HL-60 (cell line): ENCODE results near the gene PLLP.
"Not testable (repeated sequence)": the region's sequence is repeated elsewhere in the genome, so short reads cannot be mapped to it uniquely, and the experiment has no call there.

Source experiments
- DNase-seq, 2 experiments: peaks; one replicate each; pipeline ENCODE4 v3.0.0-alpha.2; 2010 to 2020; ENCODE audit warnings: low read depth in 1 of 2, low spot score in 1 of 2
- H3K27ac ChIP-seq: fragments of 250-450 bp; sonication (Bioruptor Pico); replicated peaks from 2 replicates; pipeline ENCODE4 v1.5.1; 2020; ENCODE audit warnings: mild to moderate bottlenecking, moderate library complexity
- H3K27me3 ChIP-seq: fragments of 250-450 bp; sonication (Bioruptor Pico); 2 replicates; pipeline ENCODE4 v1.5.1; 2021; ENCODE audit warnings: mild to moderate bottlenecking, moderate library complexity; ENCODE audit not compliant: insufficient read depth, poor library complexity, severe bottlenecking
- H3K4me3 ChIP-seq: replicated peaks from 2 replicates; pipeline ENCODE4 v1.5.1; 2011; ENCODE audit warnings: mild to moderate bottlenecking, control low read depth, low read length; ENCODE audit not compliant: insufficient read depth
- GABPA ChIP-seq: IDR thresholded peaks from 2 replicates; pipeline ENCODE4 v1.6.1; 2012; ENCODE audit warnings: low read depth
- POLR2AphosphoS5 ChIP-seq: IDR thresholded peaks from 2 replicates; pipeline ENCODE4 v1.6.1; 2012; ENCODE audit warnings: low read depth
- SPI1 ChIP-seq: IDR thresholded peaks from 2 replicates; pipeline ENCODE4 v1.6.1; 2012; ENCODE audit warnings: low read depth, mild to moderate bottlenecking, borderline replicate concordance
- TF ChIP-seq, protein P1 (sequence below): IDR thresholded peaks from 2 replicates; pipeline ENCODE4 v1.6.1; 2012; ENCODE audit warnings: low read depth; ENCODE audit not compliant: insufficient replicate concordance
- TF ChIP-seq, protein P2 (sequence below): IDR thresholded peaks from one replicate; pipeline ENCODE4 v1.5.1; 2011; ENCODE audit warnings: low read length, control low read depth, inconsistent platforms; ENCODE audit not compliant: insufficient read depth

Gene PLLP

DNA sequence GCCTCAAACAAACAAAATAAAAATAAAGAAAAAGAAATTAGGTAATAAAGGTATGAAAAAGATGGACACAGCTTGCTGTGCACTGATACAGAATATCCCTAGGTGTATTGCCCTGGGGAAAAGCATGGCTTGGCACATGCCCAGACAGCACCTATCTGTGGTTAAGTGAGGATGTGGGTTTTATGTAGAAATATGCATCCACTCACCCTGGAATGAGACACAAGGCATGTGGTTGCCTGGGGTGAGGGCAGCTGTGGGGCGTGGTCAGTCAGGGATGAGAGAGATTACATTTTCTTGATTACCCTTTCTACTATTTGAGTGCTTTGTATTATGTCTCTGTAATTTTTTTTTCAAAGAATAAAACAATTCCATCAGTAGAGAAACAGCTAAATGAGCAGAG, 6.9 kb downstream of the PLLP start:
- Histone ChIP-seq H3K27me3 (peaks cover 3% of the 10 kb centered on the region), H3K4me3 (no peak overlapping the region), H3K27ac (no peak overlapping the region)
- peak in 1 of 2 experiments; percentile 70 for DNase-seq
- TF ChIP-seq SPI1: no peak
- peak; percentile 72 for TF ChIP-seq POLR2AphosphoS5

DNA sequence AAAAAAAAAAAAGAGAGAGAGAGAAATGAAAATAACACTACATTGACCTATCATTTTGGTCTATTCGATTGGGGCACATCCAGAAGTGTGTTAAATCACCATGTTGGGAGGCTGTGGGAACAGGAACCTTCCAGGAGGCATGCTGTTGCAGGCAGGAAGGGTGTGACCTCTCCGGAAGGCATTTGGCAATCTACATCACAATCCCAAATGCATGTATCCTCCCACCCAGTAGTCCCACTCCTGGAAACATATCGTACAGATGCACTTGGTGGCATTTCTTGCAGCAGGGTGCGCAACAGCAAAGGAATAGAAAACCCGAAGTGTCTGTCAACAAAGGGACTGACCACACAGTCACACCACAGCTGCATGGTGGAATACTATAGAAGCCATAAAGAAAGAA, 7.9 kb downstream of the PLLP start:
- H3K27me3 ChIP-seq: no peaks in the 10 kb centered on the region
- H3K4me3 ChIP-seq: no peak overlapping the region
- DNase-seq: peak; percentile 16 to 41
- H3K27ac ChIP-seq: no peak overlapping the region
- TF ChIP-seq POLR2AphosphoS5 (no peak), SPI1 (no peak), GABPA (no peak)
- TF ChIP-seq, protein P1, sequence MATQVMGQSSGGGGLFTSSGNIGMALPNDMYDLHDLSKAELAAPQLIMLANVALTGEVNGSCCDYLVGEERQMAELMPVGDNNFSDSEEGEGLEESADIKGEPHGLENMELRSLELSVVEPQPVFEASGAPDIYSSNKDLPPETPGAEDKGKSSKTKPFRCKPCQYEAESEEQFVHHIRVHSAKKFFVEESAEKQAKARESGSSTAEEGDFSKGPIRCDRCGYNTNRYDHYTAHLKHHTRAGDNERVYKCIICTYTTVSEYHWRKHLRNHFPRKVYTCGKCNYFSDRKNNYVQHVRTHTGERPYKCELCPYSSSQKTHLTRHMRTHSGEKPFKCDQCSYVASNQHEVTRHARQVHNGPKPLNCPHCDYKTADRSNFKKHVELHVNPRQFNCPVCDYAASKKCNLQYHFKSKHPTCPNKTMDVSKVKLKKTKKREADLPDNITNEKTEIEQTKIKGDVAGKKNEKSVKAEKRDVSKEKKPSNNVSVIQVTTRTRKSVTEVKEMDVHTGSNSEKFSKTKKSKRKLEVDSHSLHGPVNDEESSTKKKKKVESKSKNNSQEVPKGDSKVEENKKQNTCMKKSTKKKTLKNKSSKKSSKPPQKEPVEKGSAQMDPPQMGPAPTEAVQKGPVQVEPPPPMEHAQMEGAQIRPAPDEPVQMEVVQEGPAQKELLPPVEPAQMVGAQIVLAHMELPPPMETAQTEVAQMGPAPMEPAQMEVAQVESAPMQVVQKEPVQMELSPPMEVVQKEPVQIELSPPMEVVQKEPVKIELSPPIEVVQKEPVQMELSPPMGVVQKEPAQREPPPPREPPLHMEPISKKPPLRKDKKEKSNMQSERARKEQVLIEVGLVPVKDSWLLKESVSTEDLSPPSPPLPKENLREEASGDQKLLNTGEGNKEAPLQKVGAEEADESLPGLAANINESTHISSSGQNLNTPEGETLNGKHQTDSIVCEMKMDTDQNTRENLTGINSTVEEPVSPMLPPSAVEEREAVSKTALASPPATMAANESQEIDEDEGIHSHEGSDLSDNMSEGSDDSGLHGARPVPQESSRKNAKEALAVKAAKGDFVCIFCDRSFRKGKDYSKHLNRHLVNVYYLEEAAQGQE: no peak
- TF ChIP-seq, protein P2, sequence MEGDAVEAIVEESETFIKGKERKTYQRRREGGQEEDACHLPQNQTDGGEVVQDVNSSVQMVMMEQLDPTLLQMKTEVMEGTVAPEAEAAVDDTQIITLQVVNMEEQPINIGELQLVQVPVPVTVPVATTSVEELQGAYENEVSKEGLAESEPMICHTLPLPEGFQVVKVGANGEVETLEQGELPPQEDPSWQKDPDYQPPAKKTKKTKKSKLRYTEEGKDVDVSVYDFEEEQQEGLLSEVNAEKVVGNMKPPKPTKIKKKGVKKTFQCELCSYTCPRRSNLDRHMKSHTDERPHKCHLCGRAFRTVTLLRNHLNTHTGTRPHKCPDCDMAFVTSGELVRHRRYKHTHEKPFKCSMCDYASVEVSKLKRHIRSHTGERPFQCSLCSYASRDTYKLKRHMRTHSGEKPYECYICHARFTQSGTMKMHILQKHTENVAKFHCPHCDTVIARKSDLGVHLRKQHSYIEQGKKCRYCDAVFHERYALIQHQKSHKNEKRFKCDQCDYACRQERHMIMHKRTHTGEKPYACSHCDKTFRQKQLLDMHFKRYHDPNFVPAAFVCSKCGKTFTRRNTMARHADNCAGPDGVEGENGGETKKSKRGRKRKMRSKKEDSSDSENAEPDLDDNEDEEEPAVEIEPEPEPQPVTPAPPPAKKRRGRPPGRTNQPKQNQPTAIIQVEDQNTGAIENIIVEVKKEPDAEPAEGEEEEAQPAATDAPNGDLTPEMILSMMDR: no peak

DNA sequence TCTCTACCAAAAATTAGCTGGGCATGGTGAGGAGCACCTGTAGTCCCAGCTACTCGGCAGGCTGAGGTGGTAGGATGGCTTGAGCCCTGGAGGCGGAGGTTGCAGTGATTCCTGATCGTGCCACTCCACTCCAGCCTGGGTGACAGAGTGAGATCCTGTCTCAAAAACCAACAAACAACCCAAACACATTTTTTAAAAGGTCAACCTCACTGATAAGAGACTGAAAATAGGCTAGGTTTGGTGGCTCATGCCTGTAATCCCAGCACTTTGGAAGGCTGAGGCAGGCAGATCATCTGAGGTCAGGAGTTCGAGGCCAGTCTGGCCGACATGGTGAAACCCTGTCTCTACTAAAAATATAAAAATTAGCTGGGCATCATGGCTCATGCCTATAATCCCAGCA, 8.5 kb downstream of the PLLP start:
- DNase-seq: not testable (repeated sequence)

DNA sequence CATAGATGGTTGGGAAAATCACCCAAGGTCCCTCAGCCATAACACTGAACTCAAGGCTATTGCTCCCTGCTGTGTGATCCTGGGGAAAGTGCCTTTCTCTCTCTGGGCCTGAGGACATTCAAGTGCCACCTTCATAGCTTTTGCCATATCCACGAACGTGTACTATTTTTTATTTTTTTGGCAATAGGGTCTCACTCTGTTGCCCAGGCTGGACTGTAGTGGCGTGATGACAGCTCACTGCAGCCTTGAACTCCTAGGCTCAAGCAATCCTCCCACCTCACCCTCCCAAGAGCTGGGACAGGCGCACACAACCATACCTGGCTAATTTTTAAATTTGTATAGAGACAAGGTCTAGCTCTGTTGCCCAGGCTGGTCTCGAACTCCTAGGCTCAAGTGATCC, 10.6 kb downstream of the PLLP start:
- TF ChIP-seq, protein P2: no peak
- TF ChIP-seq GABPA: no peak
- TF ChIP-seq POLR2AphosphoS5: no peak
- no peak for TF ChIP-seq SPI1
- TF ChIP-seq, protein P1: no peak
- DNase-seq: no peak
- Histone ChIP-seq H3K4me3 (no peak overlapping the region), H3K27me3 (no peaks in the 10 kb centered on the region), H3K27ac (no peak overlapping the region)

More for the DNA sequence above, 8.5 kb downstream of the PLLP start:
- H3K27ac ChIP-seq, H3K27me3 ChIP-seq, H3K4me3 ChIP-seq: not testable (repeated sequence)

DNA sequence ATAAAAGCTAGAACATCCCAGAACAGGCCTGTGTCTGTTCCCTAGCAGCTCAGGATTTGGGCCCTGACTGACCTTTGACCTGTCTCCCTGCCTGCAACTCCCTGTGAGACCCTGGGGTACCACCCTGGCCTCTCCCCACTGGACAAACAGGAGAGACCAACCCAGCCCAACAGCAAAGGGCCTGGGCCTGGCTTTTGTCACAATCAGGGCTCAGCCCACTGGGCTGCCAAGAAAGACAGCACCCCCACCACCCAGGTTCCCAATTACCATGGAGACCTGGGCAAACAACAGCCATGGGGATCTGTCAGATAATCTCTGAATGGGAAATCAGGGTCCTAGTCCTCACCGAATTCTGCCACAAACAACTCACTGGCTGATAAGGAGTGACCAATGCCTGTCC, 11.1 kb downstream of the PLLP start:
- TF ChIP-seq, protein P1: no peak
- no peak for TF ChIP-seq GABPA
- TF ChIP-seq SPI1: no peak
- TF ChIP-seq, protein P2: no peak
- no peak for TF ChIP-seq POLR2AphosphoS5
- DNase-seq: no peak
- Histone ChIP-seq H3K27me3 (no peaks in the 10 kb centered on the region), H3K4me3 (no peak overlapping the region), H3K27ac (no peak overlapping the region)
